DMS 273 treated with DMSO at 0.1 percent for 48 hours (cell line): ENCODE results near the gene ZNF785.
"Not testable (repeated sequence)": the region's sequence is repeated elsewhere in the genome, so short reads cannot be mapped to it uniquely, and the experiment has no call there.

Source experiments
- DNase-seq: peaks from one replicate; lab custom pipeline; 2025; lab: John Stamatoyannopoulos, UW

The ZNF785 gene

DNA sequence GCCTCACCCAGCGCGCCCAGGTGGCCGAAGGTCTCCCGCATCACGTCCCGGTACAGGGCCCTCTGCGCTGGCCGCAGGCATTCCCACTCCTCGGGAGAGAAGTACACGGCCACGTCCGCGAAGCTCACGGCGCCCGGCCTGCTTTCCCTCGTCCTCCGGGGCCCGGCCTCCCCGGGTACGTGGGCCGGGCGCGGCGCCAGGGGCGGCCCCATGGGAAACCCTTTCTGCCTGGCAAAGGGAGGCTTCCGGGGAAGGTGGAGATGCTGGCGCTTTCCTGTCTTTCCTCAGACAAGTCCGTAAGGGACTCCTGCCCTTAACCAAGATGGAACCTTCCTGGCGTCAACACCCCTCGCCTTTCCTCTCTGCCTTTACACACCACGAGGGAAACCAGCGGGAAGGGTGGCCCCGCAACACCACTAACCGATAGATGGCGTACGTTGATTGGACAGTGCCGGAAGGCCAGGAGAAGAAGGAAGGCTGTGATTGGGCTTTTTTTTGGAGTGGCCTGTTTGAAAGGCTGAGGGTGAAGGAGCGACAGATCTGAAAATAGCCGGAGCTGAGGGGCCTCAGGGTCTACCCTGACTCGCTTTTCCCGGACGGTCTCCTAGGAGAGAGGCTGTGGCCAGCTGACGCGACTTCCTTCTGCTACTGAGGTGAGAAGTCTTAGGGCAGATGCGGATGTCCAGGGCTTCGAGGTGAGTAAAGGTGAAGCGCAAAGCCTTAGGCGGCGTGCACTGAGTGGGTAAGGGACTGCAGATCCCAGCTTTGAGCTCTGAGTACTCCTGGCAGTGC lies at the start of gene ZNF785:
Gene ZNF785 (minus strand): TSS at position 298 of the 792 bp plus-strand sequence. CDS start 86 bp downstream, at position 212.
- DNase-seq = peak; percentile 96

DNA sequence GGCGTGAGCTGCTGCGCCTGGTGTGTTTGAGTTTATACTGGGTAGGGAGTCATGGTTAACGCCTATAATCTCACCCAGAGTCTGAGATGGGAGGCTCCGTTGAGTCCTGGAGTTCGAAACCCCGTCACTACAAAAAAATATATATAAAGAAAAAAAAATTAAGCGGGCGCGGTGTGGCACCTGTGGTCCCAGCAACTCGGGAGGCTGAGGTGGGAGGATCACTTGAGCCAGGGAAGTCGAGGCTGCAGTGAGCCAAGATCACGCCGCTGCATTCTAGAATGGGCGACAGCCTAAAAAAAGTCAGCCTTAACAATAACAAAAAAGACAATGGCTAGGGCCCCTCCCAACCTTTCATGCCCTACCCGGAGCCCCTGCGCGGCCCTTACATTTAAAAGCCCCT lies 48.0 kb upstream of the ZNF785 start:
- no peak for DNase-seq

DNA sequence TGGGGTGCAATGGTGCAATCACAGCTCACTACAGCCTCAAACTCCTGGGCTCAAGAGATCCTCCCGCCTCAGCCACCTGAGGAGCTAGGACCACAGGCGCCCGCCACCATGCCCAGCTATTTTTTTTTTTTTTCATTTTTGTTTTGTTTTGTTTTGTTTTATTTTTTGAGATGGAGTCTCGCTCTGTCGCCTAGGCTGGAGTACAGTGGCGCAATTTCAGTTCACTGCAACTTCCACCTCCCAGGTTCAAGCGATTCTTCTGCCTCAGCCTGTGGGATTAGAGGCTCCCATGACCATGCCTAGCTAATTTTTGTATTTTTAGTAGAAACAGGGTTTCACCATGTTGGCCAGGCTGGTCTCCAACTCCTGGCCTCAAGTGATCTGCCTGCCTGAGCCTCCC lies 47.0 kb upstream of the ZNF785 start:
- not testable (repeated sequence) for DNase-seq

DNA sequence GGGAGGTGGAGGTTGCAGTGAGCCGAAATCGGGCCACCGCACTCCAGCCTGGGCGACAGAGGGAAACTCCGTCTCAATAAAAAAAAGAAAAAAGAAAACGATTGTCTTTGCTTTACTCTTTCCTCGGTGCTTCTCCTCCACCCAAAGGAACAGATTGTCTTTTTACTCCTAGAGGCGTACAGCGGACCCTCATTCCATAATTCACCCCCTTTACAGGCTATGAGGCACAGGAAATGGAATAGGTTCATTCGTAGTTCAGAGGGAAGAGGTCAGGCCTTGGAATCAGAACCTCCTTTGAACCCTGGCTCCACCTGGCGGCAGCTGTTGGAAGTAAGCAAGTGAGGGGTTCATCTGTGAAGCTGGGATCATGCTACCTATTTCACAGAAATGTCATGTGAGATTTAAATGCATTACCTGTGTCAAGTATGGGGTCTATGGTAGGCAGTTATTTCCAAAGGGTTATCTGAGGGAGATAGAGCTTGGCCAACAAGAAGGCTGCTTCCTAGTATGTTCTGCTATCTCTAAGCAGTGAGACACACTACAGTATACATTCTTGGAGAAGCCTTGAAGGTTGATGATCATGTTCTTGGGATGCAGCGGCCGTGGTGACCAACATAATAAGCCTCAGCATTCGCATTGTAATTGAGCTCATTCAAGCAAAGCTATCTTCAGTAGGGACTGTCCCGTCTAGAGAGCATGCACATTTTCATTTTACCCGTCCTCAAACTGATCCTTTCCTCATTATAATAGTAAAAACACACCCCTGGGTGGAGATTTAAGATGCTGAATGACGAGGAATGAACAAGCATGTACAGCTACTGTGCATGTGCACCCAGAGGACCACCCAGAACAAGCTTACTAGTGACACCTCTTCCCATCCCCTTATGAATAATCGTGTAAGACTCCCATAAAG lies 43.4 kb upstream of the ZNF785 start:
- peak; percentile 56 for DNase-seq

DNA sequence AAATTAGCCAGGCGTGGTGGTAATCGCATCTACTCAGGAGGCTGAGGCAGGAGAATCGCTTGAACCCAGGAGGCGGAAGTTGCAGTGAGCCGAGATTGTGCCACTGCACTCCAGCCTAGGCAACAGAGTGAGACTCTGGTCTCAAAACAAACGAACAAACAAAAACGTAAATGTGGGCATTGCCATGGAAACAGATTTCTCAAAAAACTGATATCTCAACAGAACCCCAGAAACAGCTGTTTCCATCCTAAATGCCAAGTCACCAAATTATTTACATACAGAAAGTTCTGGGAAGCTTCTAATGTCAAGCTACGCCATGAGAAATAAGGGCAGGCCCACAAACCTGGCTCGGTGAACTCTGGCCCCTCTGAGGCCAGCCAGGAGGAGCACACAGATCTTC lies 40.7 kb upstream of the ZNF785 start:
- no peak for DNase-seq

DNA sequence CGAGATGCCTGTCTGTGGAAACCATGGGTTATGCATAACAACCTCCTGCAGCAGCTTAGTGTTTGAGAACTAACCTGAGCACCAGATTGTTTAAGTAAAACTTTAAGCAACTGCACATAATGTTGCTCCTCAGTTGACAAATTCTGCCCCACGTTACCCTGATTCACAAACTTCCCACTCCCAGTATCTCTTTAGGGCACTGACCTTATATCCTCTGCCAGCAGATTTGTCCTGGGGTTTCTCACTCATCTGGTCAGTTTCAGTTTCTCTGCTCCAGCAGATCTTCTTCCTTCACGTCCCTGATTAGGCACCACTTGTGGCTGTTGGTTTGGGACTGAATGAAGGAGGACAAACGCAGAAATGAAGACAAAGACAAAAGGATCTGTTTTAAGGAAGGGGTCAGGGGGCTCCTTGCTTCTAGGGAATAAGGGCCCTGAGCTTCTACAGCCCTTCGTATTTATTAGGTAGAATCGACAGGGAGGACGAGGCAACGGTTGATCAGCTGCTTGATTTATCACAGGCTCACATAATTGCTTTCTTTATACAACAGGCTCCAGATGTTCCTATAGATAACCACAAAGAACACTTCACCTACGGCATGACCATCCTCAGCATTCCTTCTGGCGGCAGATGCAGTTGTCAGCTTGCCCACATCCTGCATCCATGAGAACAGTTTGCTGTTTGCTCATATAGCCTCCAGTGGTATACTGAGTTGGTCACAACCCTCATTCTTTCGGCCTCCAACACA lies 38.2 kb upstream of the ZNF785 start:
- no peak for DNase-seq

DNA sequence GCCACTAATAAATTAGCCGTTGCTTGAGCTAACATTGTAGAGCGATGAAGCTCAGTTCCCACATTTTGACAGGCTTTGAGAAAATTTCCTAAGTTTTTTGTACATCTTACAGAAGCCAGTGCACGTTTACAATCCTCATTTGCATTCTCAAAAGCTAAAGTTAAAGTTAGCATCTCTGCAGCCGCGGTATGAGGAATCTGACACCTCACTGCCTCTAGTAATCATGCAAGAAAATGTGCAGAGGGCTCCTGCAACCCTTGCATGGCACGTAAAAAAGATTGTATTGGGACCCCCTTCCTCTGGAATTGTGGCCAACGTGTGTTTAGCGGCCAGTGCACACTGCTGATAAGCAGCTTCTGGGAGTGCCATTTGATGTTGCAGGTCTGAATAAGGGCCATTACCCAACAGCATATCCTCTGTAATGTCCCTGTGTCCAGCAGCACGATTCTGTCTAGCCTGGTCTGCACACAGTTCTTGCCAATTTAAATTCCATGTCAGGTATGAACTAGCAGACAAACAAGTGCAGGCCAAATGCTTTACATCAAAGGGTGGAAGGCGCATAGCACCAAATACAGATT lies 37.0 kb upstream of the ZNF785 start:
- DNase-seq = no peak

DNA sequence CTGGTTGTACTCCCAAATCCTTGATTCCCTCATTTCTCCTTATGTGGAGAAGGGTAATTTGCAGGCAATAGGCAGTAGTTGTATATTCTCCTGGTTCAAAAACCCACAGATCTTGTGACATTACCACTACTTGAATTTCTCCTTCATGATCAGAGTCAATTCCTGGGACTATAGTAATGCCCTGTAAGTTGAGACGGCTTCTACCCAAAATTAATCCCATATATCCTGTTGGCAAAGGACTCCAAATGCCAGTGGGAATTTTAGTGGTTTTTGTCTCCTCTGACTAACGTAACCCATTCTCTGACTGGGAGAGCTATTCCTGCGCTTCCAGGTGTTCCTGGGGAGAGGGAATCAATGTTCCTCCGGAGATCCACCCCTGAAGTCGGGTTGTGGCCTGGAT lies 36.3 kb upstream of the ZNF785 start:
- no peak for DNase-seq

DNA sequence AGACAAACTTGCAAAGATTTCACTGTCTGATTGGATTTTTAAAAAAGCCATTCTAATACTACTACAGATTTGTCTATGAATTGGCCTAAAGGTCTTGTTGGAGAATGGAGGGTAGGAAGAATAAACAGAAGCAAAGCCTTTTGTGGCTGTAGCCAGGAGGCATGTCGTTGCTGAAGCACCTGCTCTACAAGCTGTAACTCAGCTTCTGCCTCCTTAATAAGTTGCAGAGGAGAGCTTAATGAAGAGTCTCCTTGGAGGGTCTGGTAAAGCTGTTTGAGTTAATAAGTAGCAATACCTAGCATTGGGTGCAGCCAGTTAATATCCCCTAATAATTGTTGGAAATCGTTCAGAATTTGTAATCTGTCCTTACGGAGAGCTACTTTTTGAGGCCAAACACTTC lies 34.7 kb upstream of the ZNF785 start:
- no peak for DNase-seq

DNA sequence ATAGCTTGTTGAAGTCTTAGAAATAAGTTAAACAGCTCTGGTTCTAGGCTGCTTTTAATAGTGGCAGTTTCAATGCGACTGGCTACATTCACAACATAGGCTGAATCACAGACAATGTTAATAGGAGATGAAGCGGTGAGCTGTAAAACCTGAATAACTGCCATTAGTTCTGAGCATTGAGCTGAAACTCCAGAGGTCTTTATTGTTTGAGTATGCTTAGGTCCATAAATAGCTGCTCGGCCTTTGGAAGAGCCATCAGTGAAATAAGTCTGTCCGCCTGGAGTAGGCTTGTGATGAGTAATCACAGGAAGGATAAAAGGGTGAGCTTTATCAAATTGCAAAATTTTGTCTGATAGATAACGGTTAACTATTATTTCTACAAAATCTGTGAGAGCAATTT lies 34.1 kb upstream of the ZNF785 start:
- DNase-seq = no peak

DNA sequence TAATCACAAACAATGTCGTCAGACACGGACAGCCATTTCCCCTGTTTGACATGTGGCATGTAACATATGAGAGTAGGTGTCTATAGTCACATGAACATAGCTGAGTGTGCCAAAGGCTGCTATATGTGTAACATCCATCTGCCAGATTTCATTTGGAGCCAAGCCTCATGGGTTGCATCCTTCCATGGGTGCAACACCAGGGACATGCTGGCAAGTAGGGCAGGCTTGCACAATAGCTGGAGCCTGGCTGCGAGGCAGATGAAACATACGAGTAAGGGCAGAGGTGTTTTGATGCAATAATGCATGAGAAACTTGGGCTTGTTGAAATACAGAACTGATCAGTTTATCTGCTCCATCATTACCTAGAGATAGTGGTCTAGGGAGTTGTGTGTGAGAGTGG lies 33.7 kb upstream of the ZNF785 start:
- DNase-seq = no peak

DNA sequence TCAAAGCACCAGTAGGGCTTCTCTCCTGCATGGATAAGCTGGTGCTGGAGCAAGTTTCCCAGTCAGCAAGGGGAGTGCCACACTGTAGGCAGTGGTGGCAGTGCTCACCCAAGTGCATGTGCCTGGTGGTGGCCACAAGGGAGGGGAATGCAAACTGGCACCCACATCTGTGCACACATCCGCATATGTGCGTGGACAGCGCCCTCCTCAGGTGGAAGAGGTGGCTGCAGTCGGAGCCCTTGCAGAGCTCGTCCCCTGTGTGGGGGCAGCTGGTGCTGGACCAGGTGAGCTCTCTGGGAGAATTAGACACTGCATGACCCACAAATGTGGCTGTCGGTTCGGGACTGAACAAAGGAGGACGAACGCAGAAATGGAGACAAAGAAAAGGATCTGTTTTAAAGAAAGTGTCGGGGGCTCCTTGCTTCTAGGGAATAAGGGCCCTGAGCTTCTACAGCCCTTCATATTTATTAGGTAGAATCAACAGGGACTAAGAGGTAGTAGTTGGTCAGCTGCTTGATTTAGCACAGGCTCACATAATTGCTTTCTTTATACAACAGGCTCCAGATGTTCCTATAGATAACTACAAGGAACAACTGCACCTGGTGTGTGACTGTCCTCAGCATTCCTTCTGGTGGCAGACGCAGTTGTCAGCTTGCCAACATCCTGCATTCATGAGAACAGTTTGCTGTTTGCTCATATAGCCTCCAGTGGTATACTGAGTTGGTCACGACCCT lies 30.0 kb upstream of the ZNF785 start:
- DNase-seq = peak; percentile 5

DNA sequence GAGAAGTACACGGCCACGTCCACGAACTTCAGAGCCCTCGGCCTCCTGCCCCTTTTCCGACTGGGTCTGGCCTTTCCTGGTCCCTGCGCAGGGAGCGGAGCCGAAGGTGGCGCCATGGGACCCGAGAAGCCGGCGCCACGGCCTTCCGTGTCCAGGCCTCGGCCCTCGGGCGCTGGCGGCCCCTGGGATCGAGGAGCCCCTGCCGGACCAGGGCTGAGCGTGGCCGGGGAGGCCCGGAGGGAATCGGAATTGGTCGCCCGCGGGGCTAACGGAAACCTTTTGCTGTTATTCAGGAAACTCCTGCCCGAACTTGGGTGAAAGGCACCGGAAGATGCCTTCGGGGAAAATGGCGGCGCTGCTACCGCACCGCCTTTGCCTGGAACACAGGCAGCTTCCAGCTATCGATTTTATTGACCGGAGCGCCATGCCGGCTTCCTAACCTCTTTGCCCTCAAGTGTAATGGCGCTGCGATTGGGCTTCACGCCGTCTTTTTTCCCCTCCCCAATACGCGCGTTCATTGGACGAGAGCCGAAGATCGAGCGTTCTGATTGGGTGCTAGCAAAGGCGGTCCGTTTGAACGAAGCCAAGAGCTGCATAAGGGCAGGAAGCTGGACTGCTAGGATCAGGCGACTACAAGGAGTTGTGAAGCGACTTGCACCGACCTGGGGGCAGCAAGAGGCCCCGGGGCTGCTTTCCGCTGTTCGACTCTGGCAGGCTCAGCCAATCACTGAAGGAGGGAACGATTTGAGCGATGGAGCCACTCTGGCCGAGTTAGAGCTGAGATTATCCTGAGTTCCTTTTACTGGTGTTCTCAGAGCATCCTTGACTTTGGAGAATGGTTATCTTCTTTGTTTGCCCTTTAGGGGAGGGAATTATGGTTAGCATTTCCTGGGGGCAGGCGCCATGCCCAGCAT lies 24.7 kb upstream of the ZNF785 start, which contains the start of gene ZNF689:
Gene ZNF689 (minus strand): TSS at position 464 of the 914 bp plus-strand sequence. CDS start 348 bp downstream, at position 116.
- DNase-seq = peak; percentile 92

DNA sequence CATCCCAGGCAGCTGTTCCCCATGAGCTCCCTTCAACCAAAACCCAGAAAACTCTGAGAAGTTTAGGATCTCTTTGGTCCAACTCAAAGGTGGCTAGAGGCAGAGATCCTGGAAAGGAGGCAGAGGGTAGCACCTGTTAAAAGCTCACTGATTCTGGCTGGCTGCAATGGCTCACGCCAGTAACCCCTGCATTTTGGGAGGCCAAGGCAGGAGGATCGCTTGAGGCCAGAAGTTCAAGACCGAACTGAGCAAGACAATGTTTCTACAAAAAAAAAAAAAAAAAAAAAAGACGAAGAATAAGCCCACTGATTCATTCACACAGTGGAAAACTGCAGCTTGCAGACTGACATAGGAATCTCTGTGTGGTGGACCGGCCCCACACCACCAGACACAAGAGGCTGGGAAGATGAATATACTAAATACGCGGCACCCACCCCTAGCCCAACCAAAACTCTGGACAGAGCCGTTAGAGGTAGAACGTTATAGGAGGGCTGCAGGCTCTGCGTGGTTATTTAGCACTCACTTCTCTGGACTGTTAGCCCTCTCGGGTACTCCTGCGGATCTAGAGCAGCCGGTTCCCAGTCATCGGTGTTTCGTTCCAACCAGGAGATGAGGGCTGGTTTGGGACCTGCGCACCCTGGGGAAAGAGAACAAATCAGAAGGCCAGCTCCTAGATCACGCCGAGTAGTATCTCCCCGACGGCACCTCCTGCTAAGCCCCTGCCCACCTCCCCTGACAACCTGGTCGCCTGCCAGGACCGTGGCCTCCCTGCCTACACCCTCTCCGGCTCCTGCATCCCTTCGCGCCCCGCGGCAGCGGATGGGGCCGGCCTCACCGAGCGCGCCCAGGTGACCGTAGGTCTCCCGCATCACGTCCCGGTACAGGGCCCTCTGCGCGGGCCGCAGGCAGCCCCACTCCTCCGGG lies 23.8 kb upstream of the ZNF785 start:
- DNase-seq = no peak

DNA sequence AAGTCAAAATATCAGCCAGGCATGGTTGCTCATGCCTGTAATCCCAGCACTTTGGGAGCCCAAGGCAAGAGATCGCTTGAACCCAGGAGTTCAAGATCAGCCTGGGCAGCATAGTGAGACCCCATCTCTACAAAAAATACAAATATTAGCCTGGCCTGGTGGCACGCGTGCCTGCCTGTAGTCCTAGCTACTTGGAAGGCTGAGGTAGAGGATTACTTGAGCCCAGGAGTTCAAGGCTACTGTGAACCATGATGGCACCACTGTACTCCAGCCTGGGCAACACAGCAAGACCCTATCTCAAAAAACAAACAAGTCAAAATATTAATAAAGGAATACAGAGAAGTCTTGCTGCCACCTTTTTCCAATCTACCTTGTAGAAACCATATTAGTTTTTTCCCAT lies 20.5 kb upstream of the ZNF785 start:
- DNase-seq = no peak

DNA sequence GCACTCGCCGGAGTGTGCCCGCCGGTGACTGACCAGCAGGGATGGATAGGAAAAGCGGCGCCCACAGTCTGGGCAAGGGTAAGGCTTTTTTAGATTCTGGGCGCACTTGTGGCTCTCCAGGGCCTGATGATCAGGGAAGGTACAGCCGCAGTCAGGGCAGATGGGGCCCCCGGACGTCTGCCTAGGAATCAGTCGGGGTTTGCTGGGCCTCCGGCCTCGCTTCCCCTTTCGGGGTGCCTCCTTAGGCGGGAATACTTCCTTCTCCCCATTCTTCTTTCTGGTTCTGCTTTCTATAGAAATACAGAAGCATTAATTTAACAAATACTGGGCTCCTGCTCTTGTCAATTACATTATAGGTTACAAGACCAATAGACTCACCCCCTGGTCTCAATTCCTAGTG lies 19.7 kb upstream of the ZNF785 start:
- DNase-seq = no peak

DNA sequence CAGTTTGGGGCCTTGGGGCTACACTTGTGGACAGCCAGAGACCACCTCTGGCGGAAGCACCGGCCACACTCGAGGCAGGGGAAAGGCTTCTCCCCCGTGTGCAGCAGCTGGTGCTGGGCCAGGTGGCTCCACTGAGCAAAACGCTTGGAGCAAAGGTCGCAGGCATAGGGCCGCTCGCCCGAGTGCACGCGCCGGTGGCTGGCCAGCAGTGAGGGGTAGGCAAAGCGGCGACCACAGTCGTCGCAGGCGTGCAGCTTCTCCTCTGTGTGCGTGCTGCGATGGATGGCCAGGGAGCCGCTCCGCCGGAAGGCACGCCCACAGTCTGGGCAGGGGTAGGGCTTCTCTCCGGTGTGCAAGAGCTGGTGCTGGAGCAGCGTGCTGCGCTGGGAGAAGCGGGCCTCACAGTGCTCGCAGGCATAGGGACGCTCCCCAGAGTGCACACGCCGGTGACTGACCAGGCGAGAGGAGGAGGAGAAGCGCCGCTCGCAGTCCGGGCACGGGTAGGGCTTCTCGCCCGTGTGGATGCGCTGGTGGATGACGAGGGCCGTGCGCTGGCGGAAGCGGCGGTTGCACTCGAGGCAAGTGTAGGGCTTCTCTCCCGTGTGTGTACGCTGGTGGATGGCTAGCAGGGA lies 18.9 kb upstream of the ZNF785 start:
- DNase-seq = no peak

DNA sequence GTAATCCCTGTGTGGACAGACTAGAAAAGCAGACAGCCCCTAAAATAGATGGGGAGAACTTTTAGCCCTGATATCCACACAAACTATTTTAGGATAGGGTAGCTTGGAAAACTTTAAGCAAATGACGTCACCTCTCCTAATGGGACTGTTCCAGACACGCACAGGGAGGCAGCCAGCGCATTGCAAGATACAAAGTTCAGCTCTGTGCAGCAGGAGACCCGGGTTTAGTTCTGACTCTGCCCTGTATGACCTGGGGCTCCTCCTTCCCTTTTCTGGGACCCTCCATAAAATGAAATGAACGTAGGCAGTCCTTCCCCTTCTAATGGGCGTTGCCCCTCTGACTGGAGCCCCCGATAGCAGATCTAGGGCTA lies 18.4 kb upstream of the ZNF785 start:
- DNase-seq = no peak
